OCI-LY3 (cell line): ENCODE data around the gene SH3GL1.

Experiments used
- H2AFZ ChIP-seq: fragments of 200-600, 300-600 bp; shearing (Covaris generic); 2 replicates; pipeline ENCODE4 v1.6.0; 2014; ENCODE audit warnings: antibody characterized with exemption, low read depth, low read length
- H3K27ac ChIP-seq: fragments of 200-600, 300-600 bp; sonication (generic); 2 replicates; pipeline ENCODE4 v1.5.1; 2014; ENCODE audit warnings: mild to moderate bottlenecking, low read length, moderate library complexity, mixed read lengths
- H3K27me3 ChIP-seq: fragments of 200-600, 300-600 bp; sonication (generic); 2 replicates; pipeline ENCODE4 v1.6.1; 2014; ENCODE audit warnings: low read depth, low read length, mixed read lengths
- H3K36me3 ChIP-seq: fragments of 200-600, 300-600 bp; sonication (generic); replicated peaks from 2 replicates; pipeline ENCODE3; 2014; ENCODE audit warnings: low read depth, low read length, mixed read lengths
- H3K4me1 ChIP-seq: fragments of 300-600, 200-600 bp; sonication (generic); 2 replicates; pipeline ENCODE4 v1.6.1; 2014; ENCODE audit warnings: low read length, mixed read lengths
- H3K4me2 ChIP-seq: fragments of 200-600, 300-600 bp; sonication (generic); 2 replicates; pipeline ENCODE4 v1.6.1; 2014; ENCODE audit warnings: low read length, mixed read lengths
- H3K4me3 ChIP-seq: fragments of 300-600, 200-600 bp; sonication (generic); 2 replicates; pipeline ENCODE4 v1.5.1; 2014; ENCODE audit warnings: antibody characterized with exemption, mild to moderate bottlenecking, low read length, moderate library complexity
- H3K79me2 ChIP-seq: fragments of 300-600, 200-600 bp; shearing (Covaris generic); 2 replicates; pipeline ENCODE4 v1.6.1; 2014; ENCODE audit warnings: mild to moderate bottlenecking, low read length, mixed read lengths
- H3K9ac ChIP-seq: fragments of 300-600, 200-600 bp; shearing (Covaris generic); 2 replicates; pipeline ENCODE4 v1.6.0; 2014; ENCODE audit warnings: mild to moderate bottlenecking, low read length, moderate library complexity
- H3K9me3 ChIP-seq: fragments of 200-600, 300-600 bp; shearing (Covaris generic); 2 replicates; pipeline ENCODE4 v1.6.1; 2014; ENCODE audit warnings: low read length, mixed read lengths; ENCODE audit not compliant: insufficient read depth
- H4K20me1 ChIP-seq: fragments of 200-600, 300-600 bp; sonication (generic); 2 replicates; pipeline ENCODE4 v1.6.1; 2016; ENCODE audit warnings: low read length, mixed read lengths; ENCODE audit not compliant: insufficient read depth
- CTCF ChIP-seq: fragments of 200-600, 300-600 bp; sonication (generic); IDR thresholded peaks from 2 replicates; pipeline ENCODE4 v1.5.1; 2014; ENCODE audit warnings: antibody characterized with exemption, low read length, low read depth
- EZH2phosphoT487 ChIP-seq: fragments of 200-600 bp; shearing (Covaris generic); IDR thresholded peaks from 2 replicates; pipeline ENCODE4 v1.6.1; 2018; ENCODE audit warnings: antibody characterized with exemption, mixed run types, low read depth

Gene SH3GL1

GRCh38 chr19:4401769-4402170 lies 1.4 kb upstream of the SH3GL1 start:
- peaks cover 35% of the 10 kb centered on the region for H3K36me3 ChIP-seq
- H3K27ac ChIP-seq, result peak overlapping the region; percentile 28
- no peaks in the 10 kb centered on the region for H3K27me3 ChIP-seq
- no peaks in the 10 kb centered on the region for H3K9me3 ChIP-seq
- TF ChIP-seq EZH2phosphoT487, result no peak
- TF ChIP-seq CTCF, result no peak
- peak overlapping the region; percentile 76 for H3K4me3 ChIP-seq
- peaks cover 33% of the 10 kb centered on the region for H3K4me1 ChIP-seq
- H3K9ac ChIP-seq, result peak overlapping the region; percentile 60
- peaks cover 79% of the 10 kb centered on the region for H3K79me2 ChIP-seq
- H2AFZ ChIP-seq, result peak overlapping the region; percentile 49; the same call in 1 of the 2 replicates
- peaks cover 64% of the 10 kb centered on the region for H4K20me1 ChIP-seq
- peak overlapping the region; percentile 74 for H3K4me2 ChIP-seq

GRCh38 chr19:4399812-4400134 lies 574 bp downstream of the SH3GL1 start:
- no peak overlapping the region for H2AFZ ChIP-seq
- H4K20me1 ChIP-seq, result peaks cover 51% of the 10 kb centered on the region

DNA sequence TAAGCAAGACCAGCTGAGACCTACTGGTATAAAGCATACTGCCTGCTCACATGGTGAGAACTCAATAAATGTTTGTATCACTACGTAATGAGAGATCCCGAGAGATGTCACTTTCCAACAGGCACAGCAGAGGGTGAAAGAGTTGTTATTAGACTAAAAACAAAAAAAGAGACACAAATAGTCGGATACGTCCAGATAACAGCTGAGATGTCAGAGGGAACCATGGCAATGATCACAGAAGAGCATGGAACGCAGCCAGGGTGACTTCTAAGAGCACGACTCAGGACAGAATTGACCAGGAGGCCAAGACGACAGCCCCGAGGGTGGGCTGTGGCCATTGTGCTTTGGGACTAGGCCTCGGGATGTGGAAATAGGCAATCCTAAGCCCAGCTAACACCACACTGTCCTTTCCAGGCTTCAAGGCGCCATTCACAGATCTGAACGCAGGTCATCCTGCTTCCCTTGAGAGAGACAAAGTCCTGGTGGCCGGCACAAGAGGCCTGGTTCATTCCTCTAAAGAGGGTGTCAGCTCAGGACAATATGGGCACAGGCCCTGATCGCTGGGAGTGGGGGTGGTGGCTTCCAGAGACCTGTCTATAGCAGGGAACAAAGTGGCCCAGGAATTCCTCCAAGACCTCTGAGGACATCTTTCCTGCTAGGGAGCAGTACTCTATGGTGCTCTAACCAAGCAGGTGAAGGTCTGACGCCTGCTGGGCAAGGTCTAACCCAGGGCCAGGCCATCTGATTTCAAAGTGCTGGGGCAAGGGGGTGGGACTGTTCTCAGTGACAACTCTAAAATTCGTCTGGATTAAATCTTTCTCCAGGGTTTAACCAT lies 3.2 kb downstream of the SH3GL1 start:
- no peak overlapping the region for H3K9ac ChIP-seq
- H3K4me3 ChIP-seq, result no peak overlapping the region
- no peak overlapping the region for H2AFZ ChIP-seq
- peaks cover 16% of the 10 kb centered on the region for H3K4me1 ChIP-seq
- no peaks in the 10 kb centered on the region for H3K9me3 ChIP-seq
- no peaks in the 10 kb centered on the region for H3K27me3 ChIP-seq
- peaks cover 23% of the 10 kb centered on the region for H3K36me3 ChIP-seq
- no peak overlapping the region for H3K4me2 ChIP-seq
- no peak overlapping the region for H3K27ac ChIP-seq
- peaks cover 78% of the 10 kb centered on the region for H3K79me2 ChIP-seq
- TF ChIP-seq CTCF (no peak), EZH2phosphoT487 (no peak)
- H4K20me1 ChIP-seq, result peaks cover 51% of the 10 kb centered on the region

More at GRCh38 chr19:4399812-4400134, 574 bp downstream of the SH3GL1 start:
- no peak for TF ChIP-seq CTCF
- no peak for TF ChIP-seq EZH2phosphoT487
- H3K36me3 ChIP-seq, result peaks cover 33% of the 10 kb centered on the region
- peak overlapping the region; percentile 95 for H3K9ac ChIP-seq
- H3K4me3 ChIP-seq, result peak overlapping the region; percentile 93
- H3K4me1 ChIP-seq, result peaks cover 28% of the 10 kb centered on the region
- peak overlapping the region; percentile 67 for H3K27ac ChIP-seq
- H3K9me3 ChIP-seq, result no peaks in the 10 kb centered on the region
- H3K79me2 ChIP-seq, result peaks cover 76% of the 10 kb centered on the region
- H3K27me3 ChIP-seq, result no peaks in the 10 kb centered on the region
- H3K4me2 ChIP-seq, result peak overlapping the region; percentile 92

- Histone ChIP-seq H3K4me2 (no peak overlapping the region), H3K4me3 (no peak overlapping the region), H4K20me1 (peaks cover 72% of the 10 kb centered on the region), H3K9ac (no peak overlapping the region), H3K4me1 (peaks cover 5% of the 10 kb centered on the region; the same call in 1 of the 2 replicates), H3K27ac (no peak overlapping the region), H3K79me2 (peaks cover 95% of the 10 kb centered on the region), H3K36me3 (peaks cover 28% of the 10 kb centered on the region), H3K9me3 (no peaks in the 10 kb centered on the region), H3K27me3 (no peaks in the 10 kb centered on the region), H2AFZ (no peak overlapping the region)
- TF ChIP-seq EZH2phosphoT487 (no peak), CTCF (no peak)
Measured at GRCh38 chr19:4393947-4394590, 6.3 kb downstream of the SH3GL1 start.
